K562 (cell line): Measurements from ENCODE around the gene CRYBG3. TPM values are rescaled to one million over a fixed set of nuclear protein-coding genes. Genes with fewer than 3 reads are reported as not detected.

Source experiments
- FOXP1 ChIP-seq: sonication (generic); formaldehyde crosslinking; IDR thresholded peaks from 2 replicates; pipeline ENCODE4 v1.8.0; 2022; ENCODE audit warnings: mild to moderate bottlenecking, missing genetic modification reagents
- NONO ChIP-seq, 2 experiments: fragments of 200-400 bp in 1 of 2; fragments of 450-650 bp in 1 of 2; formaldehyde crosslinking in 1 of 2; IDR thresholded peaks; 2 replicates each; pipeline ENCODE4 v1.6.1; 2017; ENCODE audit warnings: low read depth in 2 of 2, mild to moderate bottlenecking in 2 of 2, moderate library complexity in 2 of 2, low read length in 1 of 2
- SREBF1 ChIP-seq: fragments of 150-350 bp; IDR thresholded peaks from 2 replicates; pipeline ENCODE4 v1.6.1; 2014; ENCODE audit warnings: antibody characterized with exemption, low read depth, low read length, borderline replicate concordance
- XRCC3 ChIP-seq: fragments of 450-650 bp; IDR thresholded peaks from 2 replicates; pipeline ENCODE4 v1.6.1; 2017; ENCODE audit warnings: mild to moderate bottlenecking, moderate library complexity
- ZFX ChIP-seq: sonication (generic); formaldehyde crosslinking; IDR thresholded peaks from 2 replicates; pipeline ENCODE4 v1.8.0; 2022; ENCODE audit warnings: mild to moderate bottlenecking, missing genetic modification reagents, moderate library complexity
- polyA plus RNA-seq, 8 experiments: library from polyadenylated mRNA; depleted of rRNA in 4 of 8; stranded (reverse) in 5 of 8; unstranded in 3 of 8; fragments of >200 nt; fragmentation: Nextera tagmentation in 2 of 8; fragmentation: Illumina TruSeq in 1 of 8; extraction: Ambion mirVana in 2 of 8; extraction: Trizol in 1 of 8; gene quantifications; 2 replicates each; pipeline versions ENCODE4 v1.2.1 to v1.2.3, GENCODE V29; 2011 to 2014; ENCODE audit warnings: inconsistent platforms in 1 of 8, missing spikeins in 1 of 8
- total RNA-seq, 7 experiments: library from RNA; depleted of rRNA in 6 of 7; stranded (reverse); fragments of >200 nt in 6 of 7; fragmentation: Illumina TruSeq in 2 of 7; extraction: Trizol in 2 of 7; gene quantifications; 2 replicates each; pipeline versions ENCODE4 v1.2.1 to v1.2.3, GENCODE V29; 2011 to 2021; ENCODE audit warnings: low replicate concordance in 1 of 7
- TF ChIP-seq, protein P1 (sequence below): fragments of 200-800 bp; sonication (Bioruptor generic); IDR thresholded peaks from 2 replicates; pipeline ENCODE4 v1.6.1; 2016; ENCODE audit warnings: missing genetic modification characterization, missing compliant biosample characterization
- TF ChIP-seq, protein P2 (sequence below), 3 experiments: fragments of 200-800 bp in 1 of 3; sonication (Bioruptor generic) in 1 of 3; sonication (generic) in 1 of 3; formaldehyde crosslinking in 1 of 3; IDR thresholded peaks; 2 replicates each; pipeline versions ENCODE4 v1.6.1 to v1.8.0; 2016 to 2022; ENCODE audit warnings: mild to moderate bottlenecking in 2 of 3, missing compliant biosample characterization in 2 of 3, missing genetic modification characterization in 2 of 3, missing genetic modification reagents in 1 of 3
- TF ChIP-seq, protein P3 (sequence below): sonication (generic); formaldehyde crosslinking; IDR thresholded peaks from 2 replicates; pipeline ENCODE4 v1.8.1; 2023; ENCODE audit warnings: mild to moderate bottlenecking, missing genetic modification reagents

Gene CRYBG3
- total and polyA plus RNA-seq, 9 of the 15 experiments (the other 6 are each of a cell fraction or from before 2014, with no cell fraction given), result 0.08 to 0.72 (median 0.18) TPM

DNA sequence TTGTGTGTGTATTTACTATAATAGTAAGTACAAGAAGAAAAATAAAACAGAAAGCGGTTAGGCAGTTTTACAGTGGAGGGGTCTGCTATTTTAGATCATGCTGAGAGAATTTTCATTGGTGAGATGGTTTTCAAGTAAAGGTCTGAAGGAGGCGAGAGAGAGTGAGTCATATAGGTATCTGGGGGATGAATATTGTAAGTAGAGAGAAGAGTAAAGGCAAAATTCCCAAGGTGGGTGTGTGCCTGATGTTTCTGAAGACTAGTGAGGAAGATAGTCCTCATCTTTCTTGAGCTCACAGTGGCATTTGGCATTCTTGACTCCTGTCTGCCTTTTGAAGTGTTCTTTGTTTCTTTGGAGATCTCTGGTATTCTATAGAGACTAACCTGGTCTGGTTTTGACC lies 38.6 kb downstream of the CRYBG3 start (continued):
- TF ChIP-seq, protein P1, sequence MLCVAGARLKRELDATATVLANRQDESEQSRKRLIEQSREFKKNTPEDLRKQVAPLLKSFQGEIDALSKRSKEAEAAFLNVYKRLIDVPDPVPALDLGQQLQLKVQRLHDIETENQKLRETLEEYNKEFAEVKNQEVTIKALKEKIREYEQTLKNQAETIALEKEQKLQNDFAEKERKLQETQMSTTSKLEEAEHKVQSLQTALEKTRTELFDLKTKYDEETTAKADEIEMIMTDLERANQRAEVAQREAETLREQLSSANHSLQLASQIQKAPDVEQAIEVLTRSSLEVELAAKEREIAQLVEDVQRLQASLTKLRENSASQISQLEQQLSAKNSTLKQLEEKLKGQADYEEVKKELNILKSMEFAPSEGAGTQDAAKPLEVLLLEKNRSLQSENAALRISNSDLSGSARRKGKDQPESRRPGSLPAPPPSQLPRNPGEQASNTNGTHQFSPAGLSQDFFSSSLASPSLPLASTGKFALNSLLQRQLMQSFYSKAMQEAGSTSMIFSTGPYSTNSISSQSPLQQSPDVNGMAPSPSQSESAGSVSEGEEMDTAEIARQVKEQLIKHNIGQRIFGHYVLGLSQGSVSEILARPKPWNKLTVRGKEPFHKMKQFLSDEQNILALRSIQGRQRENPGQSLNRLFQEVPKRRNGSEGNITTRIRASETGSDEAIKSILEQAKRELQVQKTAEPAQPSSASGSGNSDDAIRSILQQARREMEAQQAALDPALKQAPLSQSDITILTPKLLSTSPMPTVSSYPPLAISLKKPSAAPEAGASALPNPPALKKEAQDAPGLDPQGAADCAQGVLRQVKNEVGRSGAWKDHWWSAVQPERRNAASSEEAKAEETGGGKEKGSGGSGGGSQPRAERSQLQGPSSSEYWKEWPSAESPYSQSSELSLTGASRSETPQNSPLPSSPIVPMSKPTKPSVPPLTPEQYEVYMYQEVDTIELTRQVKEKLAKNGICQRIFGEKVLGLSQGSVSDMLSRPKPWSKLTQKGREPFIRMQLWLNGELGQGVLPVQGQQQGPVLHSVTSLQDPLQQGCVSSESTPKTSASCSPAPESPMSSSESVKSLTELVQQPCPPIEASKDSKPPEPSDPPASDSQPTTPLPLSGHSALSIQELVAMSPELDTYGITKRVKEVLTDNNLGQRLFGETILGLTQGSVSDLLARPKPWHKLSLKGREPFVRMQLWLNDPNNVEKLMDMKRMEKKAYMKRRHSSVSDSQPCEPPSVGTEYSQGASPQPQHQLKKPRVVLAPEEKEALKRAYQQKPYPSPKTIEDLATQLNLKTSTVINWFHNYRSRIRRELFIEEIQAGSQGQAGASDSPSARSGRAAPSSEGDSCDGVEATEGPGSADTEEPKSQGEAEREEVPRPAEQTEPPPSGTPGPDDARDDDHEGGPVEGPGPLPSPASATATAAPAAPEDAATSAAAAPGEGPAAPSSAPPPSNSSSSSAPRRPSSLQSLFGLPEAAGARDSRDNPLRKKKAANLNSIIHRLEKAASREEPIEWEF (CRISPR knock-in tag), result no peak
- TF ChIP-seq, protein P2, sequence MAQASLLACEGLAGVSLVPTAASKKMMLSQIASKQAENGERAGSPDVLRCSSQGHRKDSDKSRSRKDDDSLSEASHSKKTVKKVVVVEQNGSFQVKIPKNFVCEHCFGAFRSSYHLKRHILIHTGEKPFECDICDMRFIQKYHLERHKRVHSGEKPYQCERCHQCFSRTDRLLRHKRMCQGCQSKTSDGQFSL (CRISPR knock-in tag; IDR thresholded peaks at IDR 0.05), result no peak
- TF ChIP-seq, protein P2 (tag; IDR thresholded peaks at IDR 0.05), result no peak
- no peak for TF ChIP-seq FOXP1 (CRISPR knock-in tag)
- TF ChIP-seq, protein P3, sequence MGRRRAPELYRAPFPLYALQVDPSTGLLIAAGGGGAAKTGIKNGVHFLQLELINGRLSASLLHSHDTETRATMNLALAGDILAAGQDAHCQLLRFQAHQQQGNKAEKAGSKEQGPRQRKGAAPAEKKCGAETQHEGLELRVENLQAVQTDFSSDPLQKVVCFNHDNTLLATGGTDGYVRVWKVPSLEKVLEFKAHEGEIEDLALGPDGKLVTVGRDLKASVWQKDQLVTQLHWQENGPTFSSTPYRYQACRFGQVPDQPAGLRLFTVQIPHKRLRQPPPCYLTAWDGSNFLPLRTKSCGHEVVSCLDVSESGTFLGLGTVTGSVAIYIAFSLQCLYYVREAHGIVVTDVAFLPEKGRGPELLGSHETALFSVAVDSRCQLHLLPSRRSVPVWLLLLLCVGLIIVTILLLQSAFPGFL, result no peak
- TF ChIP-seq SREBF1, result no peak
- TF ChIP-seq NONO (IDR thresholded peaks at IDR 0.05; ENCODE audit: low read depth in 2 of 2, low read length in 1 of 2), result no peak
- no peak for TF ChIP-seq ZFX (CRISPR knock-in tag)
- TF ChIP-seq XRCC3, result no peak
